Lower leg skin (tissue), 4 donors: ENCODE results near the gene PTRH1. TPM values are rescaled to one million over a fixed set of nuclear protein-coding genes. Genes with fewer than 3 reads are reported as not detected.

ENCODE experiments used
- DNase-seq, 2 donors: peaks; one replicate each; pipeline ENCODE4 v3.0.0-alpha.2; 2019; ENCODE audit warnings: low spot score in 2 of 2
- H3K4me3 ChIP-seq: fragments of 200-600 bp; sonication (generic); 2 replicates; pipeline ENCODE4 v1.5.1; 2017; ENCODE audit warnings: mild to moderate bottlenecking, low read depth; ENCODE audit not compliant: poor library complexity, severe bottlenecking
- CTCF ChIP-seq, 3 donors: fragments of 450-650 bp; IDR thresholded peaks; one replicate each; pipeline ENCODE4 v1.5.1; 2016; ENCODE audit warnings: antibody characterized with exemption in 3 of 3, mild to moderate bottlenecking in 3 of 3, moderate library complexity in 2 of 3
- POLR2A ChIP-seq, 2 donors: fragments of 450-650 bp; IDR thresholded peaks; one replicate each; pipeline ENCODE4 v1.6.1; 2016 to 2017; ENCODE audit warnings: antibody characterized with exemption in 2 of 2, mild to moderate bottlenecking in 1 of 2, moderate library complexity in 1 of 2
- WGBS, 2 donors: methylation state at CpG; one replicate each; pipeline ENCODE4 v1.1.5; 2018; 5-methylcytosine and 5-hydroxymethylcytosine counted together
- intact Hi-C: fragments of 100-400 bp; cut with DNase I; formaldehyde crosslinking; loops from one replicate; pipeline ENCODE4 v1.15.0; 2023; ENCODE audit warnings: low total_unique reads
- total RNA-seq, 4 donors: library from RNA; depleted of rRNA; stranded (reverse); fragments of >200 nt; gene quantifications; one replicate each; pipeline ENCODE4 v1.1.0, GENCODE V29; 2016

PTRH1 gene
- total RNA-seq, 4 donors from 2014 or later = 28.2 to 71.8 (median 52.3) TPM

GRCh38 chr9:127700594-127701255 is 14.7 kb downstream of the PTRH1 start:
- intact Hi-C loops = no loop called here
- 77 to 82% methylated on average over 5 of the region's 5 CpGs for WGBS, 2 donors
- no peak for TF ChIP-seq CTCF (IDR thresholded peaks at IDR 0.05)
- TF ChIP-seq POLR2A (IDR thresholded peaks at IDR 0.05) = no peak
- no peak overlapping the region for H3K4me3 ChIP-seq
- DNase-seq = no peak

- no peak overlapping the region for H3K4me3 ChIP-seq
- 94% methylated on average over 2 of the region's 2 CpGs for WGBS, 2 donors
- intact Hi-C loops = no loop called here
- TF ChIP-seq CTCF (IDR thresholded peaks at IDR 0.05) = no peak
- no peak for TF ChIP-seq POLR2A (IDR thresholded peaks at IDR 0.05)
- no peak for DNase-seq
Measured at GRCh38 chr9:127700140-127700539, 15.3 kb downstream of the PTRH1 start.

- TF ChIP-seq CTCF (IDR thresholded peaks at IDR 0.05) (no peak), POLR2A (IDR thresholded peaks at IDR 0.05) (no peak)
- intact Hi-C loops = no loop called here
- DNase-seq = peak; percentile 98 to 99
- H3K4me3 ChIP-seq = no peak overlapping the region
- 8 to 17% methylated on average over 32 to 41 of the region's 41 CpGs for WGBS, 2 donors
Measured at GRCh38 chr9:127698985-127699670, 16.3 kb downstream of the PTRH1 start.

GRCh38 chr9:127698386-127698785 is 17.1 kb downstream of the PTRH1 start:
- no peak overlapping the region for H3K4me3 ChIP-seq
- no peak for DNase-seq
- 87 to 94% methylated on average over 5 of the region's 5 CpGs for WGBS, 2 donors
- TF ChIP-seq CTCF (IDR thresholded peaks at IDR 0.05) (no peak), POLR2A (IDR thresholded peaks at IDR 0.05) (no peak)
- intact Hi-C loops = no loop called here

DNA sequence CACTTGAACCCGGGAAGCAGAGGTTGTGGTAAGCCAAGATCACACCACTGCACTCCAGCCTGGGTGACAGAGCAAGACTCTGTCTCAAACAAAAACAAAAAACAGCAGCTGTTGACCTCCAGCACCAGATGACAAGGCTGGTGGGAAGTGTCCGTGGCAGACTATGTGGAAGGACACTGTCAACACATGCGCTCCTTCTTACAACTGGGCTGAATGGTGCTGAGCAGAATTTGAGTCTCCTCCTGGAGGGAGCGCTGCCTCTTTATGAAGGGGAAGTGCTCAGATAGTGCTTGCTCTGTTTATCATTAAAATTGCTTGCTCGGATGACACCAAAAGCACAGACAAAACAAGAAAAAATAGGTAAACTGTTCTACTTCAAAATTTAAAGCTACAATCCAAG is 17.9 kb downstream of the PTRH1 start:
- no peak for TF ChIP-seq POLR2A (IDR thresholded peaks at IDR 0.05)
- TF ChIP-seq CTCF (IDR thresholded peaks at IDR 0.05) = no peak
- H3K4me3 ChIP-seq = no peak overlapping the region
- intact Hi-C loops = no loop called here
- no peak for DNase-seq
- WGBS, 2 donors = 68 to 80% methylated on average over 5 of the region's 5 CpGs
